ENCODE data around the gene MRTO4. TPM values are rescaled to one million over a fixed set of nuclear protein-coding genes. Genes with fewer than 3 reads are reported as not detected.
"Not testable (repeated sequence)": the region's sequence is repeated elsewhere in the genome, so short reads cannot be mapped to it uniquely, and the experiment has no call there.

Gene MRTO4
- total RNA-seq, 1 donor from 2014 or later, result 17.7 TPM

GRCh38 chr1:19268445-19268844 lies 16.8 kb downstream of the MRTO4 start:
- DNase-seq (ENCODE audit: low spot score), result peak; percentile 73
- Mint-ChIP-seq H3K4me1 (ENCODE audit: low read depth) (no peaks in the 10 kb centered on the region), H3K27ac (ENCODE audit: unreplicated experiment) (no peak overlapping the region), H3K9me3 (ENCODE audit: low read depth) (no peaks in the 10 kb centered on the region), H3K4me3 (ENCODE audit: unreplicated experiment) (no peak overlapping the region), H3K27me3 (ENCODE audit: low read depth) (no peaks in the 10 kb centered on the region), H3K36me3 (ENCODE audit: low read depth) (no peaks in the 10 kb centered on the region)
- TF ChIP-seq, protein P1, sequence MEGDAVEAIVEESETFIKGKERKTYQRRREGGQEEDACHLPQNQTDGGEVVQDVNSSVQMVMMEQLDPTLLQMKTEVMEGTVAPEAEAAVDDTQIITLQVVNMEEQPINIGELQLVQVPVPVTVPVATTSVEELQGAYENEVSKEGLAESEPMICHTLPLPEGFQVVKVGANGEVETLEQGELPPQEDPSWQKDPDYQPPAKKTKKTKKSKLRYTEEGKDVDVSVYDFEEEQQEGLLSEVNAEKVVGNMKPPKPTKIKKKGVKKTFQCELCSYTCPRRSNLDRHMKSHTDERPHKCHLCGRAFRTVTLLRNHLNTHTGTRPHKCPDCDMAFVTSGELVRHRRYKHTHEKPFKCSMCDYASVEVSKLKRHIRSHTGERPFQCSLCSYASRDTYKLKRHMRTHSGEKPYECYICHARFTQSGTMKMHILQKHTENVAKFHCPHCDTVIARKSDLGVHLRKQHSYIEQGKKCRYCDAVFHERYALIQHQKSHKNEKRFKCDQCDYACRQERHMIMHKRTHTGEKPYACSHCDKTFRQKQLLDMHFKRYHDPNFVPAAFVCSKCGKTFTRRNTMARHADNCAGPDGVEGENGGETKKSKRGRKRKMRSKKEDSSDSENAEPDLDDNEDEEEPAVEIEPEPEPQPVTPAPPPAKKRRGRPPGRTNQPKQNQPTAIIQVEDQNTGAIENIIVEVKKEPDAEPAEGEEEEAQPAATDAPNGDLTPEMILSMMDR (IDR thresholded peaks at IDR 0.05), result no peak

GRCh38 chr1:19269427-19270342 lies 18.1 kb downstream of the MRTO4 start:
- not testable (repeated sequence) for H3K4me1 Mint-ChIP-seq (ENCODE audit: low read depth); H3K27ac Mint-ChIP-seq (ENCODE audit: unreplicated experiment); DNase-seq (ENCODE audit: low spot score)

GRCh38 chr1:19270343-19270730 lies 18.7 kb downstream of the MRTO4 start:
- H3K4me3 Mint-ChIP-seq (ENCODE audit: unreplicated experiment); H3K4me1 Mint-ChIP-seq (ENCODE audit: low read depth); H3K36me3 Mint-ChIP-seq (ENCODE audit: low read depth); H3K9me3 Mint-ChIP-seq (ENCODE audit: low read depth); H3K27me3 Mint-ChIP-seq (ENCODE audit: low read depth); H3K27ac Mint-ChIP-seq (ENCODE audit: unreplicated experiment): not testable (repeated sequence)
- peak; percentile 56 for DNase-seq (ENCODE audit: low spot score)

More at GRCh38 chr1:19269427-19270342, 18.1 kb downstream of the MRTO4 start:
- not testable (repeated sequence) for H3K4me3 Mint-ChIP-seq (ENCODE audit: unreplicated experiment); H3K27me3 Mint-ChIP-seq (ENCODE audit: low read depth); H3K9me3 Mint-ChIP-seq (ENCODE audit: low read depth); H3K36me3 Mint-ChIP-seq (ENCODE audit: low read depth)
- TF ChIP-seq, protein P1 (IDR thresholded peaks at IDR 0.05), result peak; percentile 10

DNA sequence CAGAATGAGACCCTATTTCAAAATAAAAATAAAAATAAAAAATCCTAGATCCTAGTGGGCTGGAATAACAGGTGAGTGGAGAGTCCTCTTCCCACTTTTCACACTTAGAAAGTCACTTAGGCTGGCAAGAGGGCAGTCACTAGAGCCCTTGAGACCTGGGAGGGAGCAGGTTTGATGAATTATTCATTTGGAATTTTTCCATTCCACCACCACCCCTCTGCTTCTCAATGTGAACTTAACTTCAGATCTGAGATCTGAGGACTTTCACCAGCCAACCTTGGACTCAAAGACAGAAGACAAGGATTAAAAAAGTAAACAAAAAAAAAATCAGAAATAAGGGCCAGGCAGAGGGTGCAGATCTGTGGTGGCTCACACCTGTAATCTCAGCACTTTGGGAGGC lies 20.5 kb downstream of the MRTO4 start:
- TF ChIP-seq, protein P1 (IDR thresholded peaks at IDR 0.05), result no peak
- peaks cover 2% of the 10 kb centered on the region for H3K36me3 Mint-ChIP-seq (ENCODE audit: low read depth)
- no peaks in the 10 kb centered on the region for H3K9me3 Mint-ChIP-seq (ENCODE audit: low read depth)
- no peak overlapping the region for H3K4me3 Mint-ChIP-seq (ENCODE audit: unreplicated experiment)
- H3K4me1 Mint-ChIP-seq (ENCODE audit: low read depth), result no peaks in the 10 kb centered on the region
- no peak for DNase-seq (ENCODE audit: low spot score)
- H3K27me3 Mint-ChIP-seq (ENCODE audit: low read depth), result no peaks in the 10 kb centered on the region
- H3K27ac Mint-ChIP-seq (ENCODE audit: unreplicated experiment), result no peak overlapping the region

DNA sequence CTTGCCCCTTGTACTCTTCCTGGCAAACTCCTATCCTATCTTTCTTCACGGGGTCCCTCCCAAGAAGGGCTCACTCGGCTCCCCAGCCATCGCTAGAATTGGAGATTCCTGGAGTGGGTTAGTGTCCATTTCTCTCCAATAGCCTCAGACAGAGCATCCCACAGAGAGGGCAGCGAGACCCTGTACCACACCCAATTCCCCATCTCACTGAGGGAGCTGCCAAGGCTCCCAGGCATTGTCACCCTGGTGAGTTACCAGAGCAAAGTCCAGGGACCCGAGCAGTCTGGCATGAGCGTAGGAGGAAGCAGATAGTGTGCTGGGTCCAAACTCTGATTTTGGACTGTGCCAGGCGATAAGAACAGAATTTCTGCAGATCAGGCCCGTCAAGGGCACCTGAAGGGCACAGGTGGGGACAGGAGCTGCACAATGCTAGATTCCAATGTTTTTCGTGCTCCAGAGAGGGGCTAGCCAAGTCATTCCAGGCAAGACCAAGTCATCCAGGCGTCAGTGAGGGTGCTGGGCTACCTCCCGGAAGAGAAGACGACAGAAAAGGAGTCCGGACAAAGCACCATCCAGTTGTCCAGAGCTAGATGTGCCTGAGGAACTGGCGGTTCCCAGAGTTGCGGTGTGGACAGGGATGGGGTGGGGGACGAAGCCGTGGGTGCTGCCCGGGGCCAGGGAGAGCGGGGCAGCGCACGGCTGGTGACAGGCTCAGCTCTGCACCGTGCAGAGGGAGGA lies 21.7 kb downstream of the MRTO4 start:
- Mint-ChIP-seq H3K27me3 (ENCODE audit: low read depth) (no peaks in the 10 kb centered on the region), H3K4me3 (ENCODE audit: unreplicated experiment) (no peak overlapping the region), H3K9me3 (ENCODE audit: low read depth) (peaks cover 3% of the 10 kb centered on the region), H3K36me3 (ENCODE audit: low read depth) (peaks cover 2% of the 10 kb centered on the region), H3K4me1 (ENCODE audit: low read depth) (no peaks in the 10 kb centered on the region), H3K27ac (ENCODE audit: unreplicated experiment) (peak overlapping the region; percentile 32)
- peak; percentile 62 for DNase-seq (ENCODE audit: low spot score)
- TF ChIP-seq, protein P1 (IDR thresholded peaks at IDR 0.05), result no peak

GRCh38 chr1:19273844-19274531 lies 22.4 kb downstream of the MRTO4 start:
- not testable (repeated sequence) for H3K4me3 Mint-ChIP-seq (ENCODE audit: unreplicated experiment)

More at GRCh38 chr1:19273844-19274531, 22.4 kb downstream of the MRTO4 start:
- H3K27ac Mint-ChIP-seq (ENCODE audit: unreplicated experiment); H3K4me1 Mint-ChIP-seq (ENCODE audit: low read depth); H3K36me3 Mint-ChIP-seq (ENCODE audit: low read depth); H3K27me3 Mint-ChIP-seq (ENCODE audit: low read depth); H3K9me3 Mint-ChIP-seq (ENCODE audit: low read depth): not testable (repeated sequence)
- DNase-seq (ENCODE audit: low spot score), result peak; percentile 68
